ENCODE data around the gene ECT2.

GRCh38 chr3:172859041-172859440 is 108.5 kb downstream of the ECT2 start:
- TF ChIP-seq CTCF (IDR thresholded peaks at IDR 0.05) (no peak), EP300 (IDR thresholded peaks at IDR 0.05) (no peak), POLR2AphosphoS5 (IDR thresholded peaks at IDR 0.05) (no peak), POLR2A (IDR thresholded peaks at IDR 0.05) (no peak)
